ENCODE data around the gene SLC25A53. TPM values are rescaled to one million over a fixed set of nuclear protein-coding genes. Genes with fewer than 3 reads are reported as not detected.

The SLC25A53 gene
- total RNA-seq = 3.4 to 4.9 TPM (median 4.4 TPM) in 3 replicates
- long read RNA-seq, partial matches to known transcripts = 0 of 8 reads
- long read RNA-seq, other reads (novel, unspliced or antisense) = 7 of 8 reads

GRCh38 chrX:104156630-104157529 is at the start of gene SLC25A53:
Gene SLC25A53 (minus strand): TSS chrX:104157009. CDS start chrX:104105257, 51,752 bp downstream.
- Mint-ChIP-seq H3K4me1 (ENCODE audit: low read depth) (peaks cover 5% of the 10 kb centered on the region), H3K4me3 (ENCODE audit: unreplicated experiment) (peak within 1 kb of the TSS; percentile 89), H3K27ac (ENCODE audit: unreplicated experiment) (peak within 1 kb of the TSS; percentile 98), H3K9me3 (ENCODE audit: low read depth) (no peaks in the 10 kb centered on the region), H3K27me3 (ENCODE audit: low read depth) (no peaks in the 10 kb centered on the region), H3K36me3 (ENCODE audit: low read depth) (no peaks in the 10 kb centered on the region)
- TF ChIP-seq, protein P1, sequence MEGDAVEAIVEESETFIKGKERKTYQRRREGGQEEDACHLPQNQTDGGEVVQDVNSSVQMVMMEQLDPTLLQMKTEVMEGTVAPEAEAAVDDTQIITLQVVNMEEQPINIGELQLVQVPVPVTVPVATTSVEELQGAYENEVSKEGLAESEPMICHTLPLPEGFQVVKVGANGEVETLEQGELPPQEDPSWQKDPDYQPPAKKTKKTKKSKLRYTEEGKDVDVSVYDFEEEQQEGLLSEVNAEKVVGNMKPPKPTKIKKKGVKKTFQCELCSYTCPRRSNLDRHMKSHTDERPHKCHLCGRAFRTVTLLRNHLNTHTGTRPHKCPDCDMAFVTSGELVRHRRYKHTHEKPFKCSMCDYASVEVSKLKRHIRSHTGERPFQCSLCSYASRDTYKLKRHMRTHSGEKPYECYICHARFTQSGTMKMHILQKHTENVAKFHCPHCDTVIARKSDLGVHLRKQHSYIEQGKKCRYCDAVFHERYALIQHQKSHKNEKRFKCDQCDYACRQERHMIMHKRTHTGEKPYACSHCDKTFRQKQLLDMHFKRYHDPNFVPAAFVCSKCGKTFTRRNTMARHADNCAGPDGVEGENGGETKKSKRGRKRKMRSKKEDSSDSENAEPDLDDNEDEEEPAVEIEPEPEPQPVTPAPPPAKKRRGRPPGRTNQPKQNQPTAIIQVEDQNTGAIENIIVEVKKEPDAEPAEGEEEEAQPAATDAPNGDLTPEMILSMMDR (IDR thresholded peaks at IDR 0.05) = no peak
- no peak for DNase-seq (ENCODE audit: low spot score)

- H3K27ac Mint-ChIP-seq (ENCODE audit: unreplicated experiment) = no peak overlapping the region
These were observed 48.7 kb upstream of the SLC25A53 start for GRCh38 chrX:104205548-104205947.

GRCh38 chrX:104195489-104196084 is 38.8 kb upstream of the SLC25A53 start:
- no peak overlapping the region for H3K27ac Mint-ChIP-seq (ENCODE audit: unreplicated experiment)
- no peak overlapping the region for H3K4me3 Mint-ChIP-seq (ENCODE audit: unreplicated experiment)
- H3K4me1 Mint-ChIP-seq (ENCODE audit: low read depth) = no peaks in the 10 kb centered on the region
- TF ChIP-seq, protein P1 (IDR thresholded peaks at IDR 0.05) = peak; percentile 95
- H3K36me3 Mint-ChIP-seq (ENCODE audit: low read depth) = no peaks in the 10 kb centered on the region
- H3K9me3 Mint-ChIP-seq (ENCODE audit: low read depth) = no peaks in the 10 kb centered on the region
- H3K27me3 Mint-ChIP-seq (ENCODE audit: low read depth) = no peaks in the 10 kb centered on the region
- DNase-seq (ENCODE audit: low spot score) = no peak

More at GRCh38 chrX:104205548-104205947, 48.7 kb upstream of the SLC25A53 start:
- DNase-seq (ENCODE audit: low spot score) = no peak
- H3K27me3 Mint-ChIP-seq (ENCODE audit: low read depth) = no peaks in the 10 kb centered on the region
- H3K4me1 Mint-ChIP-seq (ENCODE audit: low read depth) = no peaks in the 10 kb centered on the region
- TF ChIP-seq, protein P1 (IDR thresholded peaks at IDR 0.05) = no peak
- no peak overlapping the region for H3K4me3 Mint-ChIP-seq (ENCODE audit: unreplicated experiment)
- no peaks in the 10 kb centered on the region for H3K9me3 Mint-ChIP-seq (ENCODE audit: low read depth)
- peaks cover 3% of the 10 kb centered on the region for H3K36me3 Mint-ChIP-seq (ENCODE audit: low read depth)

GRCh38 chrX:104195013-104195412 is 38.2 kb upstream of the SLC25A53 start:
- H3K36me3 Mint-ChIP-seq (ENCODE audit: low read depth) = peaks cover under 1% of the 10 kb centered on the region
- H3K9me3 Mint-ChIP-seq (ENCODE audit: low read depth) = no peaks in the 10 kb centered on the region
- H3K27me3 Mint-ChIP-seq (ENCODE audit: low read depth) = no peaks in the 10 kb centered on the region
- H3K4me3 Mint-ChIP-seq (ENCODE audit: unreplicated experiment) = no peak overlapping the region
- TF ChIP-seq, protein P1 (IDR thresholded peaks at IDR 0.05) = no peak
- H3K4me1 Mint-ChIP-seq (ENCODE audit: low read depth) = no peaks in the 10 kb centered on the region
- DNase-seq (ENCODE audit: low spot score) = no peak
- no peak overlapping the region for H3K27ac Mint-ChIP-seq (ENCODE audit: unreplicated experiment)

- H3K36me3 Mint-ChIP-seq (ENCODE audit: low read depth) = peaks cover 2% of the 10 kb centered on the region
- TF ChIP-seq, protein P1 (IDR thresholded peaks at IDR 0.05) = no peak
- H3K27me3 Mint-ChIP-seq (ENCODE audit: low read depth) = no peaks in the 10 kb centered on the region
- H3K9me3 Mint-ChIP-seq (ENCODE audit: low read depth) = no peaks in the 10 kb centered on the region
- DNase-seq (ENCODE audit: low spot score) = no peak
- no peak overlapping the region for H3K27ac Mint-ChIP-seq (ENCODE audit: unreplicated experiment)
- H3K4me3 Mint-ChIP-seq (ENCODE audit: unreplicated experiment) = no peak overlapping the region
- H3K4me1 Mint-ChIP-seq (ENCODE audit: low read depth) = no peaks in the 10 kb centered on the region
These were observed 36.7 kb upstream of the SLC25A53 start for GRCh38 chrX:104193485-104193884.

Measured in chondrocyte (in vitro differentiated cells).